Measurements from ENCODE around the gene KRI1. TPM values are rescaled to one million over a fixed set of nuclear protein-coding genes. Genes with fewer than 3 reads are reported as not detected.

The KRI1 gene
- total RNA-seq: 4.5 and 5.6 TPM in 2 replicates

DNA sequence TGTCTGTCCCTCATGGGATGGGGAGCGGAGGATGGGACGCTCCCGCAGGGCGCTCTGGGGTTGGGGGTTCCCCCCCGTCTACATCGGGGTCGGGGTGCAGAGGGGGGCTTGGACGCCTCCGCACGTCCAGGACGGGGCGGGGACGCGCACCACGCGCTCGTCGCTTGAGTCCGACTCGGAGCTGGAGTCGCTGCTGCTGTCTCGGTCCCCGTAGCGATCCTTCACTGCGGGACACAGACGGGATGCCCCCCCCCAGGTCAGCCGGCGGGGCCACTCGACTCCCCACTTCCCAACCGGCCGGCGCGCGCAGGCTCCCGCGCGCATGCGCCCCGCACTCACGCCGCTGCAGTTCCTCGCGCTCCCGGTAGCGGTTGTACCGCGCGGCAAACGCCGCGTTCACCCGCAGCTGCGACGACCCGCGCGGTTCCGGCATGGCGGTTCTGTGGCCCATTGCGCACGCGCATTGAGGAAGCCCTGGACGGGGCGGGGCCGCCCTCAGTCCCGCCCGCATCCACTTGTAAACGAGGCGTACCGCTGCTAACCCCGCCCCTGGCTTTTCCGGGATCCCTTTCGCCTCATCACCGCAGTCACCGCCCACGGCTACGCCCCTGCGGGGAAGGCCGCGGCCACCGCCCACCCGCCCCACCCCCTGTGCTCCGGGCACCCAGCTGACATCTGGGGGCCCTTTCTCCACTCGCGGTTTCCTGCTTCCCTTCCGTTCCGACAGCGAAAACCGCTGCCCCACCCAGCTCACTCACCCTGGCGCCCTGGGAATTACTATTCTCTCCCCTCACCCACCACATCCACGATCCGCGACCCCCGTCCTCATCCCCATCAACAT lies at the start of gene KRI1:
Gene KRI1 (minus strand): TSS at position 444 of the 841 bp plus-strand sequence. CDS start 11 bp downstream, at position 433.
- TF ChIP-seq, protein P1, sequence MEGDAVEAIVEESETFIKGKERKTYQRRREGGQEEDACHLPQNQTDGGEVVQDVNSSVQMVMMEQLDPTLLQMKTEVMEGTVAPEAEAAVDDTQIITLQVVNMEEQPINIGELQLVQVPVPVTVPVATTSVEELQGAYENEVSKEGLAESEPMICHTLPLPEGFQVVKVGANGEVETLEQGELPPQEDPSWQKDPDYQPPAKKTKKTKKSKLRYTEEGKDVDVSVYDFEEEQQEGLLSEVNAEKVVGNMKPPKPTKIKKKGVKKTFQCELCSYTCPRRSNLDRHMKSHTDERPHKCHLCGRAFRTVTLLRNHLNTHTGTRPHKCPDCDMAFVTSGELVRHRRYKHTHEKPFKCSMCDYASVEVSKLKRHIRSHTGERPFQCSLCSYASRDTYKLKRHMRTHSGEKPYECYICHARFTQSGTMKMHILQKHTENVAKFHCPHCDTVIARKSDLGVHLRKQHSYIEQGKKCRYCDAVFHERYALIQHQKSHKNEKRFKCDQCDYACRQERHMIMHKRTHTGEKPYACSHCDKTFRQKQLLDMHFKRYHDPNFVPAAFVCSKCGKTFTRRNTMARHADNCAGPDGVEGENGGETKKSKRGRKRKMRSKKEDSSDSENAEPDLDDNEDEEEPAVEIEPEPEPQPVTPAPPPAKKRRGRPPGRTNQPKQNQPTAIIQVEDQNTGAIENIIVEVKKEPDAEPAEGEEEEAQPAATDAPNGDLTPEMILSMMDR (IDR thresholded peaks at IDR 0.05; ENCODE audit: insufficient read depth, low read depth, low read length): peak; percentile 36
- DNase-seq (ENCODE audit: low read depth): peak; percentile 98
- H3K4me3 ChIP-seq (ENCODE audit: low read depth, low read length): peak within 1 kb of the TSS; percentile 96

DNA sequence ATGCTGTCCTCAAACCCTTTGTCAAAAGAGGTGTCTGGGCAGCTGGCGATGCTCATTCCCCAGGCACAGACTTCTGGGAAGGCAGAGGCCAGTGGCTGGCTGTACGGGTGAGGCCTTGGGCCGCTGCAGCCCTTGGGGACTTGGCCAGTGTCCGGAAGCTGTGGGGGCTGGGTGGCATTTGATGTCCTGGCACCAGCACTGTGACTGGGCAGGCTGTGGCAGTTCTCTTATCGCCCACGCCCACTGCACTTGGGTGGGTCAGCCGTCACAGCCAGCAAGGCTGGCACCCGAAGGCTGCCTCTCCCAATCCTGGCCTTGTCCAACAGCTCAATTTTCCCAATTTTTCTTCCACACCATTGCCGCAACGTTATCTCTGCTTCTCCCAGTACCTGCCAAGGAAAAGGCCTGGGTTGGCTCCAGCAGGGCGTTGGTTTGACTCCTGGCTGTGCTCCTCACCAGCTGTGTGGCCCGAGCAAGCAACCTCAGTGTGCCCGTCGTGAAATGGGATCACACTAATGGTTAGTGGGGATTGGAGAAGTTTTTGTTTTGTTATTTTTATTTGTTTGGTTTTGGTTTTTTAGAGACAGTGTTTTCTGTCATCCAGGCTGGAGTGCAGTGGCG lies 46.8 kb upstream of the KRI1 start:
- no peak overlapping the region for H3K4me3 ChIP-seq (ENCODE audit: low read depth, low read length)
- TF ChIP-seq, protein P1 (IDR thresholded peaks at IDR 0.05; ENCODE audit: insufficient read depth, low read depth, low read length): no peak
- no peak for DNase-seq (ENCODE audit: low read depth)

DNA sequence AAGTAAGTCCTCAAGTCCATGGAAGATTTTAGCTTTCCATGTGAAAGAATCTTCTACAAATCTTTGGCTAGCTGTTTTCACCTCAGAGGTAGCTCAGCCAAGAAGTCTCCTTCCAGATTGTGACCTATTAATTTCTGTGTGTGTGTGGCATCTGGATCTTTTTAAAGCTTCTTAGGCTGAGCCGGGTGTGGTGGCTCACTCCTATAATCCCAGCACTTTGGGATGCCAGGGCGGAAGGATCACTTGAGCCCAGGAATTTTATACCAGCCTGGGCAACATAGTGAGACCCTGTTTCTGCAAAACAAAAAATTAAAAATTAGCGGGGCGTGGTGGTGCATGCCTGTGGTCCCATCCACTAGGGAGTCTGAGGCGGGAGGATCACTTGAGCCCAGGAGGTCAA lies 46.1 kb upstream of the KRI1 start:
- no peak overlapping the region for H3K4me3 ChIP-seq (ENCODE audit: low read depth, low read length)
- TF ChIP-seq, protein P1 (IDR thresholded peaks at IDR 0.05; ENCODE audit: insufficient read depth, low read depth, low read length): no peak
- DNase-seq (ENCODE audit: low read depth): no peak

DNA sequence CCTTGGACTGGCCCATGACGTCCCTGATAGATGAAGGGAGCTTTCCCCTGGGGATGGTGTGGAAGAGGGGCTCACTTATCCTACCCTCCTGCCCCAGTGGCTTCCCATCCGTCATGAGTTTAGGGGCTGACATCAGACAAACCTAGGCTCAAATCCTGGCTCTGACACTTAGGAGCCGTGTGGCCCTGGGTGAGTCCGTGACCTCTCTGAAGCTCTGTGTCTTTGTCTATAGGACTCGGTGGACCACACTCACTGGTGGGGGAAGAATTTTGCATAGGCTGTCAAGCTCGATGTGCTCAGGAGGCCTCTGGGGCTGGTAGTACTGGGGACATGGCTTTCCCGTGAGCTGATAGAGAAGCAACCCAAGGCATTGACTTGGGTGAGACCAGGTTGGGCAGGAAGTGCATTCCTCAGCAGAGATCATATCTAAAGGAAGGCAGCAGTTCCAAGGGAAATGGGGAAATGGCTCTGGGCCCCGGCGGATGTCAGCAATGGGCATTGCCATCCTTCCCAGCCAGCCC lies 38.7 kb upstream of the KRI1 start:
- TF ChIP-seq, protein P1 (IDR thresholded peaks at IDR 0.05; ENCODE audit: insufficient read depth, low read depth, low read length): no peak
- H3K4me3 ChIP-seq (ENCODE audit: low read depth, low read length): no peak overlapping the region
- no peak for DNase-seq (ENCODE audit: low read depth)

DNA sequence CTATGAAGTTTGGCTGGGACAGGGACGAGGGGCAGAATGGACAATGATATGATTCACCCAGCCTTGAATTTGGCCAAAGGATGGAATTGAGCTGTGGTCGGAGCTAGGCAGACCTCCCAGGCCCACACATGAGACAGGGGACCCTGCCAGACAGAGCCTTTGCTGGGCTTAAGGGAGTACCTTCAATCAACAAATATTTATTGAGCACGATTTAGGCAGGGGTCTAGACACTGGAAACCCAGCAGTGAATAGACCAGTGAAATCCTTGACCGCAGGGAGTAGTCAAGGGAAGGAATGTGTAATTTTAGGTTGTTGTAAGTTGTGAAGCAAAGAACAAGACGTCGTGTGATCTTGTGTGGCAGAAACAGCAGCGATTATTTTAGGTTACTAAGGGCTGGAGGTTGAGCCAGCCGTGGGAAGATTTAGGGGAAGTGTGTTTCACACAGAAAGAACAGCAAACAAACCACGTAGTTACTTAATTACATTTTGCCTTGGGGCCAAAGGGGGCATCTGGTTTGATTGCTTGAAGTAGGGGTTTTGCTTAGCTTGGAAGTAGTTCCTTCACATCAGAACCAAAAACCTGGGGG lies 38.2 kb upstream of the KRI1 start:
- H3K4me3 ChIP-seq (ENCODE audit: low read depth, low read length): peak overlapping the region; percentile 96
- TF ChIP-seq, protein P1 (IDR thresholded peaks at IDR 0.05; ENCODE audit: insufficient read depth, low read depth, low read length): no peak
- DNase-seq (ENCODE audit: low read depth): peak; percentile 55

DNA sequence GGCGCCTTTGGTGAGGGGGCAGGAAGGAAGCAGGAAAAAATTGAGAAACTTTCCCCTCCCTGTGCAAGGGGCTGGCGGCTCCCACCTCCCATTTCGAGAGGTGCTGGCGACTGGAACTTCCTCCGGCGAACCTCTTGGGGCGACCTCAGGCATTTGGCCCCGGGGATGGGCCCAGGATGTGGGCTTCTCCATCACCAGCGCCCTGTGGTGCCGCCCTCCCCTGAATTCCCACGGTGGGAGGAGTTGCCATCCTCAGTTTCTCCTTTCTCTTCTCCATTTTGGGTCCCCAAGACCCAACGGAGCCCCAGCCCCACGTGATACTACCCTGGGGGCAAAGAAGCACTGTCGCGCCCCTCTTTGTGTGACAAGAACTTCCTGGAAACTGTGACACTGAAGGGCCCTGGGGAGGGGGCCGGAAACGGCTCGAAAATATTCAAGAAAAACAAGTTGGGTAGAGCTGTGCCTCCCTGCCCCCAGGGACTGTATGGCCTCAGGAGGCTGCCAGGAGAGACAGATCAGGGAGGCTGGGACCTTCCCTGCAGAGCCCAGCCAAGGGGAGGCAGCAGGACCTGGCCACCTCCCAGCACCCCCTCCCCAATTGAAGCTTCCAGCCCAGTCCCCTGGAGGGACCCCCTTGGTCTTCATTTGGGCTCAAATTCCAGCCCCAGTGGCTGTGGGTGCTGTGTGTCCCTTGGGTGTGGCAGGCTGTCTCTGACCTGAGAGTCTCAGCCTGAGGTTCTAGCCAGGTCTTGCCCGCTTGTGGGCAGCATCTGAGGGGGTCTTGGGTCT lies 37.5 kb upstream of the KRI1 start:
- DNase-seq (ENCODE audit: low read depth): no peak
- TF ChIP-seq, protein P1 (IDR thresholded peaks at IDR 0.05; ENCODE audit: insufficient read depth, low read depth, low read length): no peak
- H3K4me3 ChIP-seq (ENCODE audit: low read depth, low read length): peak overlapping the region; percentile 96

Data from fibroblast of villous mesenchyme (primary cell).